GM19328 (cell line): ENCODE results near the gene RPE.

Experiments used
- ATAC-seq: cut with Tn5 transposase; IDR thresholded peaks from one replicate; pipeline ENCODE4 v1.9.1; 2021; ENCODE audit warnings: mild to moderate bottlenecking, moderate library complexity; ENCODE audit not compliant: unreplicated experiment

The RPE gene

DNA sequence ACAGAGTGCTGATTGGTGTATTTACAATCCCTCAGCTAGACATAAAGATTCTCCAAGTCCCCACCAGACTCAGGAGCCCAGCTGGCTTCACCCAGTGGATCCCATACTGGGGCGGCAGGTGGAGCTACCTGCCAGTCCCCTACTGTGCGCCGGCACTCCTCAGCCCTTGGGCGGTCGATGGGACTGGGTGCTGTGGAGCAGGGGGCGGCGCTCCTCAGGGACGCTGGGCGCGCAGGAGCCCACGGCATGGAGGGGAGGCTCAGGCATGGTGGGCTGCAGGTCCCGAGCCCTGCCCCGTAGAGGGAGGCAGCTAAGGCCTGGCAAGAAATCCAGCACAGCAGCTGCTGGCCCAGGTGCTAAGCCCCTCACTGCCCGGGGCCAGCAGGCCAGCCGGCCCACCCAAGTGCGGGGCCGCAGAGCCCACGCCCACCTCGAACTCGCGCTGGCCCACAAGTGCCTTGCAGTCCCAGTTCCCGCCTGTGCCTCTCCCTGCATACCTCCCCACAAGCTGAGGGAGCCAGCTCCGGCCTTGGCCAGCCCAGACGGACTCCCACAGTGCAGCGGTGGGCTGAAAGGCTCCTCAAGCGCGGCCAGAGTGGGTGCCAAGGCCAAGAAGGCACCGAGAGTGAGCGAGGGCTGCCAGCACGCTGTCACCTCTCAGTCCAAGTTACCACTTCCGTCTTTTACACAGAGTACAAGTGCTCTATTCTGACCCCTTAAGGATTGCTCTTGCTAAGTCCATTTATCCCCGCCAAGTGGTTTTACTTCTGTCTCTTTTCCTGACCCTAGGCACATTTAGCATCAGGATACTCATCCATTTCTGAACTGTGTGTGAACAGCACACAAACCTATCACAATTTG lies 1.7 kb upstream of the RPE start:
- no peak for ATAC-seq

DNA sequence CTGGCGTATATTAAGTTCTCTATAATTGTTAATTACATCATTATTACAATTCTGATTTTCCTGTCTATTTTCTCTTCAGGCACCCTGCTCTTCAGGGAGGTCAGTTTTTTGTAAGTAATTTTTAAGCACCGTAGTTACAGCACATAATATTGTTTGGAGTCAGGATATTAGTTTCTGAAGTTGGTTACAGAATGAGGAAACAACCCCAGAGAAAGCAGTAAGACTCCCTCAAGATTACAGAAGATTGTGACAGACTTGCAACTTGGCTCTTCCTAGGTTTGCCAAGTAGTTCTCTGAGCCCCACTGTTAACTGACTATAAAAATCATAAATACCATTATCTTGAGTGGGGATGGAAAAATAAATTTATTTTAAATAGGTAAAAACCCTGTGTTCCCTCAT lies 921 bp downstream of the RPE start:
- no peak for ATAC-seq

DNA sequence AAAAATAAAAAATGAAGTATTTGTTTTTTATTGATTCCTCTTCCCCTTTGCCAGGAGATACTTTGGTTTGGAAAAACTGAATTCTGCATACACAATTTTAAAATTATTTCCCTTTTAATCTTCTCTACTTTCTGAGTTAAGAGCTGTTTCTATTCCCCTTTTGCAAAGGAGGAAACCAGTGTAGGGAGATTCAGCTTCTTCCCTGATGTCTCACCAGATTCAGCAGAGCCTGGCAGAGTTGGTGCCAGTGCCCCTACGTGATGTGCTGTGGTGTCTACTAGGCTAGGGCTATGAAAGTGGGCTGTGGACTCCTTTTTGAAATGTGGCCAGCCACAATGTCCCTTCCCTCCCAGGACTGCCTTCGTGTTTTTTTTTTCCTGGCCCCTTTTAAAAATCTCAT lies 2.4 kb downstream of the RPE start:
- no peak for ATAC-seq

DNA sequence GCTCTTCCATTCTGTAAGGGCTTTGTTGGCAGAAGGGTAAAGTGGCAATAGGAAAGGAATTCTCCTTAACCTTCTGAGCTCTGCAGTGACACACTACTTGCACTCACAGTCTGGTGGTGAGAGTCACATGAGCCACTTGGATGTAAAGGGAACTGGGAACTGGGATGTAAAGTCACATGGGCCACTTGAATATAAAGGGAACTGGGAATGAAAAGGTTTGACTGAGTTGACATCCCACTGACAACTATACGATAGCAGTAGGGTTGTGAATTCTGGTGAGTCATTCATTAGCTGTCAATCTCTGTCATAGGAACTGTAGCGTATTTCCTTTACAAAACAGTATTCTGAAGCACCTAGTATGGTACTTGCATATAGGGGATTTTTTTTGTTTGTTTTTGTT lies 5.5 kb downstream of the RPE start:
- no peak for ATAC-seq

DNA sequence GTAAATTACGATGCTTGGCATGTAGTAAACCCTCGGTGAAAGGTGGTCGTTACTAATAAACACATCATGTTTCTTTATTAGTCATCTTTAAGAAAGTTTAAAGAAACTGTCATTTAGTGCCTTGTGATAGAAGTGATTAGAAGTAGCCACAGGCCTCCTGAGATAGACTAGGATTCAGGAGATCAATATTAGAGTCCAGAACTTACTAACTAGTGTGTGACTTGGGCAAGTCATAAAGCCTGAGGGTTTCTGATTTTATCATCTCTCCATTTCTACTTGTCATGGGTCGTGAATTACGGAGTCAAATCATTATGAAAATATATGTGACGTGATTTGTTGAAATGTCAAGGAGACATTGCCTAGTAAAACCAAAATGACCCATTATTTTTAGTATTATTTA lies 6.7 kb downstream of the RPE start:
- no peak for ATAC-seq

DNA sequence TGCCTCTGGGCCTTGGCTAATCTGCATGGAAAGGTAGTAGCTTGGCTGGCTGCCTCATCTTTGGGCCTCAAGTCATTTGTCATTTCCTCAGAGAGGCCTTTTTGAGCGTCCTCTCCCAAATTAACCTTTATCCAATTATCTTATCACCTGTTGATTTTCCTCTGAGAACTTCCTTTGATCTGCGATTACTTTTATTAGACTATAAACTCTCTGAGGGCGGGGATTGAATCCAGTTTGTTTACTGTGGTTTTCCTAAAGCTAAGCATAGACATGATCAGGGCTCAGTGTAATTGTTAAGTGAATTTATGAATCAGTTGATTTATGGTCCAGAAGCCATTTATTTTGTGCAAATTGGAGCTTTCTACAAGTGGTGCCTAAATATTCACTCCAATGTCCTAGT lies 7.5 kb downstream of the RPE start:
- no peak for ATAC-seq

DNA sequence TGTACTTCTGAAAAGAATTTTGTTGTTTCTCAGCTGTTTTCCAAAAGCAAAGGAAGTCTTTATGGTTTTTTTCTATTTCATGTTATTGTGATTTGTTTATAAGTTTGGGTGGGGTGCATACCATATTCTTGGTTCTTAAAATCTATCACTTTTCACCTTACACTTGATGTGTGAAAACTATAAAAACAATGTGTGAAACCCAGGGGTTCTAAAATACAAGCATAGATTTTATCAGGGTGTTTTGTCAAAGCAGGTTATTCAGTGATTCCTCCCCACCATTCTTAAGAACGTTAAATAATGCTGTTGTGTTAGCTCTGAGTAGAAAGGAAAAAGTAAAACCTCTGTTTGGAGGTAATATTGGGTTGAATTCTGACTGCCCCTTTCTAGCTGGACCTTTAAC lies 17.7 kb downstream of the RPE start:
- ATAC-seq, result no peak

DNA sequence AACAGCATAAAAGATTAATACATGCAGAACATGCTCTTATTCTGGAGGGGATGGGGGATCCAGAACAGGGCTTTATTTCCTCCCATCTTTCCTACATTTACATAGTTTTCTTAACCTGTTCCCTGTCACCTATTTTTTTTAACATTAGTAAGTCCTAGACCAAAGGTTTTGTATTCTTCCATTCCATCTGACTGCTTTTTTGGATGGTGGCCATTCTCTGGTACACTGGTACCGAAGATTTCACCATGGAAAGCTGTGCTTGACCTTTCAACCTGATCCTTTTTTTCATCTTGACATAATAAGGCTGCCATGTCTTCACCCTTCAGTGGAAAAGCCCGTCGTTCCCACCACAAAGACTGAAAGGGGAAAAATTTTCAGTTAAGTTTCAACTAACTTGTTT lies 20.4 kb downstream of the RPE start:
- ATAC-seq, result no peak

DNA sequence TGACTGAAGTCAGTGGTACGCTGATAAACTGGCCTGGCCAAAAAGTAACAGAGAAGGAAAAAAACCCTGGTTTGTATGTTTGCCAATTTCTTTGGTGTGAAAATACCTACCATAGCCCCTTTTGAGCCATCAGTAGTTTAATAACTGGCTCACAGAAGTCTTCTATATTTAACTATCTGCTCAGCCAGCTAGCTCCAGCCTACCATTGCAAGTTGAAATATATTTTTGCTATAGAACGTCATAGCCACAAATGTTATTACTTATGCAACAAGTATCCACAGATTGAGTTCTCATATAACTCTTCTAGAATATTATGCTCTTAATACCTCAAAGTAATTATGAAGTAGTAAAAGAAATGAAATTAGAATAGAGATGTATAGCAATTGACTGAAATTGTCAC lies 25.2 kb downstream of the RPE start:
- no peak for ATAC-seq

DNA sequence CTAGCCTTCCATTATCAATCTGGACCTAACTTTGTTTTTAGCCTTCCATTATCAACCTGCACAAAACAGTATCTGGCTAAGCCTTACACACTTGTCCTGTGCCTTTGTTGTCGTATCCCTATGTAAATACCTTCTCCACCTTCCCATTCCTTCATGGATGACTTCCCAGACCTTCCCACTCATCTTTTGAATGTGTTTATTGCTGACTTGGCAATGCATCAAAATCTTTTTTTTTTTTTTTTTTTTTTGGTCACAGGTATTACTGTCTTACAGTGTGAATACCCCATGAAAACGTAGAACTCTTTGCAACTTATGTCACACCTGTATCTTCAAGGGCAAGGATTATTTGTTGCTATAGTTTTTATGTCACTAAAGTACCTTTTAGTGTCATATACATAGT lies 25.7 kb downstream of the RPE start:
- ATAC-seq, result no peak

DNA sequence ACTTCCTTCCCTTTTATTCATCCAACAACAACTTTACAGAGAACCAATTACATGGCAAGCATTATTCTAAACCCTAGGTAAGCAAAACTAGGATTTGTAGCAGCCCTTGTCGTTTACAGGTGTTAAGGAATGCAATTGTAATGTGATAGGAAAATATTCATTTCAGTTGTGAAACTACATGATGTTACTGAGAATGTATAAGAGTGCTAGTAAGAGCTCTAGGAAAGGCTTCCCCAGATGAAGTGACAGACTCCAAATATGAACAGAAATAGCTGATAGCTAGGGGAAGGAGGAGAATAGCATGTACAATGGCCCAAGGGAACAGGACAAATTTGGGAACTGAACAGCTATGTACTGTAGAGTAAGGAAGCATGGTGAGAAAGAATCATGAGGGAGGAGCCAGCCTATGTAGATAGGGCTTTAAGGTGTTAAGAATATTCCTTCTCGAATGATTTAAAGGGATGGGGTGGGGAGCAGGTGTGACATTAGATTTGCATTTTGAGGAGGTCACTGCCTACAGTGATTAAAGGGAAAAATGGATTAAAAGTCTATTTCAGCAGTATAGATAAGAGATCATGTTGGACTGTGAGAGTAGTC lies 31.7 kb downstream of the RPE start:
- ATAC-seq, result no peak

DNA sequence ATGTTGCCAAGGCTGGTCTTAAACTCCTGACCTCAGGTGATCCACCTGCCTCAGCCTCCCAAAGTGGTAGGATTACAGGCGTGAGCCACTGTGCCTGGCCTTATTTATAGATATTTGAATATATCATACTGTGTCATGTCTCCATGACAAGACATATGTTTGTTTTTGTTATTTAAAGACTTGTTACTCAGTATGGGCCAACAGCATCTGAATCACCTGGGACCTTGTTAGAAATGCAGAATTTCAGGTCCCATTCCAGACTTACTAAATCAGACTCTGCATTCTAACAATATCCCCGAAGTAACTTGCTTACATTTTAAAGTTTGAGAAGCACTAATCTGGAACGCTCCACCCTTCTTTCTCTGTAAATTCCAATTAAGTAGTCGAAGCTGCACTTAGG lies 33.2 kb downstream of the RPE start:
- no peak for ATAC-seq

DNA sequence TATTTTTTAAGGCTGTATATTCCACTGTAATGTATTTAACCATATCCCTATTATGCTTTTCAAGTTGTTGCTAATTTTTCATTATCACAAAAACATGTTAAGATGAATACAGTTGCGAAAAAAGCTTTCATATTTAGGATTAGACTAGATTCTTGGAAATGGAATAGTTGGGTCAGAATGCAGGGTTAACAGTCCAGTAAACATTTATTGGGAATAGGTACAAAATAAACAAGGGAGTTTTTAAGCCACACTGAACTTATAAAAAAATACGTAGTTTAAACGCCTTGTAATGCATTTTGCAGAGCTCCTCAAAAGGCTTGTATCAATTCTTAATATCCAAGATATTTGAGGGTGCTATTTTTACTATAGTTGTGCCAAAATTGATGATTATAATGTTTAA lies 35.6 kb downstream of the RPE start:
- ATAC-seq, result no peak

DNA sequence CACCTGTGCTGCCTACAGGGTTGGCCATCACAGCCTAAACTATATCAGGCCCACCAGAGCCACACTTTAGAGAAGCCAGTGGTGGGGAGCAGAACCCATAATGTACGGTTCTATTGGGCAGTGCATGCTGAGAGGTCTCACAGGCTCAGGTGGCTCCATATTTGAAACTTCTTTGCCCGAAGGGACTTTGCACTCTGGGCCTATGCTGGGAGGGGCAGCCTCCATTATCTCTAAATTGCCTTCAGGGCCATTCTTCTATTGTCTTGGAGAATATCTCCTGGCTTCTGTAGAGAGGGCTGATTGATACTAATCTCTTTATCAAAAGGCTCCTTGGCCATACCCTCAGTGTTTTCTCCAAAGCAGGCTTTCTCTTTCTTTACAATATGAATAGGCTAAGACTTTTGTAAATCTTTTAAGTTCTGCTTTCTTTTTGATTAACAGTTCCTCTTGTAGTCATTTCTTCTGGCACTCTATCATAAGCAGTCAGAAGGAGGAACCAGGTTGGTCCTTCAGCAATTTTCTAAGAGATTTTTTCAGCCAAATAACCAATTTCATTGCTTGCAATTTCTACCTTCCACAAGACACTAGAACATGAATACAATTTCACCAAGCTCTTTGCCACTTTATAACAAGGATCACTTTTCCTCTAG lies 44.5 kb downstream of the RPE start:
- no peak for ATAC-seq

DNA sequence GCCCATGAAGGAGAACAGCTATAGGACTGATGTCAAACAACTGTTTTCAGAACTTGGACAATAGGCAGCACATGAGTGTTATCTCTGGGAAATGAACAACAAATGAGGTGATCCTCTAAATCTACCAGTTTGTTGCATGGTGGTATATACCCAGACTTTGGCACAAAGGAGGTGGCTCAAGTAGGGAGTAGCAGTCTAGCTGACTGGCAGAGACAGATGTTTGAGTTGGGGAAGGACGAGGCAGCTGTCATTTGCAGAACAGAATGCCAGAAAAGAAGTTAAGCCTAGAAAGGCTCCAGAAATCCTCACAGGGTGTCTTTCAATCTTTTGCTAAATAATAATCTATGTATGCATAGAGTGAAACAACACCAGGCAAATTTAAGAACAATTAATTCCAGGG lies 47.4 kb downstream of the RPE start:
- no peak for ATAC-seq

DNA sequence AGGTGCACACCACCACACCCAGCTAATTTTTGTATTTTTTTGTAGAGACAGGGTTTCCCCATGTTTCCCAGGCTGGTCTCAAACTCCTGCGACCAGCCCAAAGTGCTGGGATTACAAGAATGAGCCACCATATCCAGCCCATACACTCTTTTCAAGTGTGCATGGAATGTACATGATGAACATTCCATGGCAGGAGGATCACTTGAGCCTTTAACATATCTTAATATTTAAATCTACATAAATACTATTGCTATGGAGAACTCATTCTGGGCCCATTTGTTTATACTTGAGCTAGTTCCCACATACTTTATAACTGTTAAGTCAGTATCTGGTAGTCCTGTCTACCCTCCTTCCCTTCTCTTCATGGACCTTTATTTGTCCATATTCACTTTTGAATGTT lies 48.4 kb downstream of the RPE start:
- no peak for ATAC-seq

DNA sequence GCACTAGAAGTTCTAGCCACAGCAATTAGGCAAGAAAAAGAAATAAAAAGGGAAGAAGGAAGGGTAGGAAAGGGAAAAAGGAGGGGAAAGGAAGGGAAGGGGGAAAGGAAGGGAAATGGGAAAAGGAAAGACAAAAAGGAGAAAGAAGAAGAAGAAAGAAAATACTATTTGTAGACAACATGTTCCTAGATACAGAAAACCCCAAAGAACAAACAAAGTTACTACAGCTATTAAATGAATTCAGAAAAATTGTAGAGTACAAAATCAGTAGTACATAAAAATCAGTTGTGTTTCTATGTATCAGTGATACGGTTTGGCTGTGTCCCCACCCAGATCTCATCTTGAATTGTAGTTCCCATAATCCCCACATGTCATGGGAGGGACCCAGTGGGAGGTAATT lies 52.3 kb downstream of the RPE start:
- ATAC-seq, result no peak

DNA sequence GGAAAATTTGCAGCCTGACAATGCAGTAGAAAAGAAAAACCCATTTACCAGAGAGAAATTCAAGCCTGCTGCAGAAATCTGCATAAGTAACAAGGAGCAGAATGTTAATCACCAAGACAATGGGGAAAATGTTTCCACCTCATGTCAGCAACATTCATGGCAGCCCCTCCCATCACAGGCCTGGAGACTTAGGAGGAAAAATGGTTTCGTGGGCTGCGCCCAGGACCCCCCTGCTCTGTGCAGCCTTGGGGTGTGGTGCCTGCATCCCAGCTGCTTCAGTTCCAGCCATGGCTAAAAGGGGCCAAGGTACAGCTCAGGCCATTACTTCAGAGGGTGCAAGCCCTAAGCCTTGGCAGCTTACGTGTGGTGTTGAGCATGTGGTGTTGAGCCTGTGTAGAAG lies 53.4 kb downstream of the RPE start:
- ATAC-seq, result no peak

DNA sequence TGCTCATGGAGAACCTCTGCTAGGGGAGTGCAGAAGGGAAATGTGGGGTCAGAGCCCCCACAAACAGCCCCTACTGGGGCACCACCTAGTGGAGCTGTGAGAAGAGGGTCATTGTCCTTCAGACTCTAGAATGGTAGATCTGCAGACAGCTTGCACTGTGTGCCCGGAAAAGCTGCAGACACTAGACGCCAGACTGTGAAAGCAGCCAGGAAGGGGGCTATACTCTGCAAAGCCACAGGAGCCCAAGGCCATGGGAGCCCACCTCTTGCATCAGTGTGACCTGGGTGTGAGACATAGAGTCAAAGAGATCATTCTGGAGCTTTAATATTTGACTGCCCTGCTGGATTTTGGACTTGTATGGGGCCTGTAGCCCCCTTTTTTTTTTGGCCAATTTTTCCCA lies 60.9 kb downstream of the RPE start:
- ATAC-seq, result no peak
